Activated CD8-positive, alpha-beta memory T cell treated with anti-CD3 and anti-CD28 coated beads for 48 hours (primary cell): ENCODE data around the gene CARD6.
A peak's percentile ranks its signal among the peaks of the same experiment; 100 is the strongest.
"Not testable (repeated sequence)": the region's sequence is repeated elsewhere in the genome, so short reads cannot be mapped to it uniquely, and the experiment has no call there.

Experiments
- DNase-seq, 3 experiments: peaks; one replicate each; pipeline ENCODE4 v3.0.0-alpha.2; 2020; ENCODE audit warnings: low read depth in 2 of 3, low spot score in 2 of 3

The CARD6 gene, protein sequence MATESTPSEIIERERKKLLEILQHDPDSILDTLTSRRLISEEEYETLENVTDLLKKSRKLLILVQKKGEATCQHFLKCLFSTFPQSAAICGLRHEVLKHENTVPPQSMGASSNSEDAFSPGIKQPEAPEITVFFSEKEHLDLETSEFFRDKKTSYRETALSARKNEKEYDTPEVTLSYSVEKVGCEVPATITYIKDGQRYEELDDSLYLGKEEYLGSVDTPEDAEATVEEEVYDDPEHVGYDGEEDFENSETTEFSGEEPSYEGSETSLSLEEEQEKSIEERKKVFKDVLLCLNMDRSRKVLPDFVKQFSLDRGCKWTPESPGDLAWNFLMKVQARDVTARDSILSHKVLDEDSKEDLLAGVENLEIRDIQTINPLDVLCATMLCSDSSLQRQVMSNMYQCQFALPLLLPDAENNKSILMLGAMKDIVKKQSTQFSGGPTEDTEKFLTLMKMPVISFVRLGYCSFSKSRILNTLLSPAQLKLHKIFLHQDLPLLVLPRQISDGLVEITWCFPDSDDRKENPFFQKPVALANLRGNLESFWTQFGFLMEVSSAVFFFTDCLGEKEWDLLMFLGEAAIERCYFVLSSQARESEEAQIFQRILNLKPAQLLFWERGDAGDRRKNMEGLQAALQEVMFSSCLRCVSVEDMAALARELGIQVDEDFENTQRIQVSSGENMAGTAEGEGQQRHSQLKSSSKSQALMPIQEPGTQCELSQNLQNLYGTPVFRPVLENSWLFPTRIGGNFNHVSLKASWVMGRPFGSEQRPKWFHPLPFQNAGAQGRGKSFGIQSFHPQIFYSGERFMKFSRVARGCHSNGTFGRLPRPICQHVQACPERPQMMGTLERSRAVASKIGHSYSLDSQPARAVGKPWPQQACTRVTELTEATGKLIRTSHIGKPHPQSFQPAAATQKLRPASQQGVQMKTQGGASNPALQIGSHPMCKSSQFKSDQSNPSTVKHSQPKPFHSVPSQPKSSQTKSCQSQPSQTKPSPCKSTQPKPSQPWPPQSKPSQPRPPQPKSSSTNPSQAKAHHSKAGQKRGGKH

DNA sequence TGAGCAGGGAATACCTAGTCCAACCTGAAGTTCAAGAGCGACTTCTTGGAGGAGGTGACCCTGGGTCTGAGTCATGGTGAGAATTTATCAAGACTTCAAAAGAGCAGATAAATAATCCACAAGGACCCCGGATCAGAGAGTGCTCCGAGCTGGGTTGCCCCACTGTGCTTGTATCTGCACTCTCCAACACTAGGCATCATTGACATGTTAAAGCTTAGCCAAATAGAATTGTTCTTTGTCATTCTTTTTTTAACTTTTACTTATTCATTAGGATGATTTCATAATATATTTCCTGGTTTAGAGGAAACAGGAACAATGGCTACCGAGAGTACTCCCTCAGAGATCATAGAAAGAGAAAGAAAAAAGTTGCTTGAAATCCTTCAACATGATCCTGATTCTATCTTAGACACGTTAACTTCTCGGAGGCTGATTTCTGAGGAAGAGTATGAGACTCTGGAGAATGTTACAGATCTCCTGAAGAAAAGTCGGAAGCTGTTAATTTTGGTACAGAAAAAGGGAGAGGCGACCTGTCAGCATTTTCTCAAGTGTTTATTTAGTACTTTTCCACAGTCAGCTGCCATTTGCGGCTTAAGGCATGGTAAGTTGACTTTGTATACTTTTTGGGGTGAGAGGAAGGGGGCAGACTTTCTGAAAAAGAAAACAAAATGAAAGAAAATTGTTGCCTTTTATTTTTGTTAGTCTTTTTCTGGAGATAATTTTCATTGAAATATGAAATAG lies at the start of gene CARD6:
TSS of gene CARD6 (plus strand) at position 300 of the 738 bp plus-strand sequence. CDS start at position 316, 16 bp downstream.
- DNase-seq = no peak

DNA sequence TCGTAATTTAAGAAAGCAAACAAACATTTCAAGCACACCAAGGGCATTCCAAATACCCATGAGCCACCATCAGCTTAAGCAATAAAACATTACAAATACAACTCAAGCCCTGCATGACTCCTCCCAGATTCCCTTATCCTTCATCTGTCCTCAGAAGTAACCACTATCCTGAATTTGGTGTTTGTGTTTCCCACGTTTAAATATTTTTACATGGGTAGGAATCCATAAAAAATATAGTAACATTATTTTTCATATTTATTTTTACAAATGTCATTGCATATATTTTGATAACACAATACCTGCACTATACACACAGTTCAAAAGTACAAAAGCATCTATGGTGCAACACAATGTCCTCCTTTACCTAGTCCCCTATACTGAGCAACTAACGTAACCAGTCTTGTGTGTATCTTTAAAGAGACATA lies 49.4 kb upstream of the CARD6 start:
- DNase-seq = no peak

DNA sequence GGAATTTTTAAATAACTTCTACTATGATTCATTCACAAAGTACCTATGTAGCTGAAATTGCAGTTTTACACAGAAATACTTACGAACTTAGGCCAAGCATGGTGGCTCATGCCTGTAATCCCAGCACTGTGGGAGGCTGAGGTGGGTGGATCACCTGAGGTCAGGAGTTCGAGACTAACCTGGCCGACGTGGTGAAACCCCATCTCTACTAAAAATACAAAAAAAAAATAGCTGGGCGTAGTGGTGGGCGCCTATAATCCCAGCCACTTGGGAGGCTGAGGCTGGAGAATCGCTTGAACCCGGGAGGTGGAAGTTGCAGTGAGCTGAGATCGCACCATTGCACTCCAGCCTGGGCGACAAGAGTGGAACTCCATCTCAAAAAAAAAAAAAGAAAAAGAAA lies 48.5 kb upstream of the CARD6 start:
- not testable (repeated sequence) for DNase-seq

DNA sequence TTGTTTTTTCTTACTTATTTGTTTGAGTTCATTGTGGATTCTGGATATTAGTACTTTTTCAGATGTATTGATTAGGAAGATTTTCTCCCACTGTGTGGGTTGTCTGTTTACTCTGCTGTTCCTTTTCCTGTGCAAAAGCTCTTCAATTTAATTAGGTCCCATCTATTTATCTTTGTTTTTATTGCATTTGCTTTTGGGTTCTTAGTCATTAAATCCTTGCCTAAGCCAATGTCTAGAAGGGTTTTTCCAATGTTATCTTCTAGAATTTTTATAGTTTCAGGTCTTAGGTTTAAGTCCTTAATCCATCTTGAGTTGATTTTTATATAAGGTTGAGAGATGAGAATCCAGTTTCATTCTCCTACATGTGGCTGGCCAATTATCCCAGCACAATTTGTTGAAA lies 46.8 kb upstream of the CARD6 start:
- not testable (repeated sequence) for DNase-seq

DNA sequence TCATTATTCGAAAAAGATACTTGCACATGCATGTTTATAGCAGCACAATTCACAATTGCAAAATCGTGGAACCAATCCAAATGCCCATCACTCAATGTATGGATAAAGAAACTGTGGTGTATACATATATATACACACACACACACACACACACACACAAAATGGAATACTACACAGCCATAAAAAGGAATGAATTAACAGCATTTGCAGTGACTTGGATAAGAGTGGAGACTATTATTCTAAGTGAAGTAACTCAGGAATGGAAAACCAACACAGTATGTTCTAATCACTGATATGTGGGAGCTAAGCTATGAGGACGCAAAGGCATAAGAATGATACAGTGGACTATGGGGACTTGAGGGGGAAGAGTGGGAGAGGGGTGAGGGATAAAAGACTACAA lies 46.3 kb upstream of the CARD6 start:
- DNase-seq = not testable (repeated sequence)

DNA sequence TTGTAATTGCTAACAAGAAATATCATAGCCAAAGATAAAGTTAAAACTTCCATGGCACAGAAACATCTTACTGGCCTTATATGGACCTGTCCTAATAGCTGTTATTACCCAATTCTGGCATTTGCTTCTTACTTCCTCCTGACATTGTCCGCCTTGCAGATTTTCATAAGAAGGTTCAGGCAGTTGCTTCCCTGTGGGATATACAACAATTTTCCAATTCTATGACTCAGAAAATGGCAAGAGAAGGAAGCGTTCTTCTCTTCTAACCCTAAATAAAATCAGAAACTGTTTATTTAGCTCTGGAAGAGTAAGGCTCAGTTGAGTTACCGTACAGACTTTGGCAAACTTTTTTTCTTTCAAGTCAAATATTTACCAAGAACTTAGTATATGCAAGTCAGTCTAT lies 44.7 kb upstream of the CARD6 start:
- DNase-seq = no peak

DNA sequence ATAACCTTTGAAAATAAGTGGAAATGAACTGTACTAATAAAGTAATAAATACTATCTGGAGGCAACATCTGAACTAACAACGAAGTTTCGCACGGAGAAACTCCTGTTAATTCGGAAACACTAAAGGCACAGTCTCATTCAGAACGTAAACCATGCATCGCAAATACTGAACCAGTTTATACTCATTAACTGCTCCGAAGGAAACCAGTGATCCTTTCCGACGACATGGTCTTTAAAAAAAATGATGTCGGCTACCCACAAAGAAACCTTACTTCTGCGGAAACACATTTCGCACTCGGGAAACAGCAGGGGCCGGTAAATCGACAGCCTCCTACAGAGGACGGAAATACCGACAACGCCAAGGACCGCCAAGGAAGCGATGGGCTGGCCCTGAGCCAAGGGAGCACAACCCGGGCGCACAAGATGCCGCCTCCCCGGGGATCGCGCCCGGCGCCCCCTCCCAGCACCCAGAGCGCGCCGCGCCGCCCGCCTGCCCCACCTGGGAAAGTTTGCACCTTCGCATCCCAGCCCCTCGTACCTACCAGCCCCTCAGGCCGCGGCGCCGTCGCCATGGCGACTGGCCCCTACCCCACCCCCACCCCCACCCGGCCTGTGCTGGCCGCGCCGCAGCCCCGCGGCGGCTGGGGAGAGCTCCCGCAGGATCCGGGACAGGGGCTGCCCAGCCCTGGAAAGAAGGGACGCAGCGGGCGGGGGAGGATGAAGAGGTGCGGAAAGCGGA lies 43.7 kb upstream of the CARD6 start:
- peak; percentile 54 to 63 (median 59) for DNase-seq

DNA sequence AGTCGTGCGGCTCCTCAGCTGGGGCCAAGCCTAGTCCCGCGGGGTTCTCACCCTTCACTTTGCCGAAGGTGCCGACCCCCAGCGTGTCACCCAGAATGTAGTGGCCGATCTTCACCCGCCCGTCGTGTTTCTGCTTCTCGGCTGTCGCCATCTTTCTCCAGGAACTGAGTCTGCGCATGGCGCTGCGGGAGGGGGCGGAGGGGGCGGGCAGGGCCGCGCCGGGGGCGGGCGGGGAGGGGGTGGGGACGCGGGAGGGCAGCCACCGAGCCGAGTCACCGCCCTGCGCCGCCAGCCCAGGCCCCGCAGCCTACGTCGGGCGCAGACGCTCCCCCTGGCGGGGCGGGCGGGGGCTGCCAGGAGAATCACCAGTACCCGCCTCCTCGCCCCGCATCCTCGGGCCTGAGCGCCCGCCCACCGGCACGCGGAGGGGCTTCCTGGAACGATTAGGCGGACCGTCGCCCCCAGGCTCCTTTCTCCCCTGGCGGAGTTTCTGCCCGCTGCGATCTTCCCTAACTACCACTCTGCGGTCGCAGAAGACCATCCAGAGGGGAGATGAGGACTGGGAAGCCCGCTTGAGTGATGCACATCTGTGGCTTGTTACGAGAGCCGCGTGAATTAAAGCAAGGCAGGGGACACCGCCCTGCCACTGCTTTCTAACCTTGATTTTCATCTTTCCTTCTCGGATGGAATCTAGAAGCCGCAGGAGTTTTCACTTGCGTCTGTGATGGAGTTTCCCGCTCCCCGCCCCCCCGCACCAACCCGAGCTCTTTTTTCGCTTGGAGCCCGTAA lies 43.0 kb upstream of the CARD6 start, which contains the start of gene PRKAA1:
TSS of gene PRKAA1 (minus strand) at position 363 of the 789 bp plus-strand sequence. CDS start at position 178, 185 bp downstream.
- DNase-seq = peak; percentile 59 to 83 (median 71)

DNA sequence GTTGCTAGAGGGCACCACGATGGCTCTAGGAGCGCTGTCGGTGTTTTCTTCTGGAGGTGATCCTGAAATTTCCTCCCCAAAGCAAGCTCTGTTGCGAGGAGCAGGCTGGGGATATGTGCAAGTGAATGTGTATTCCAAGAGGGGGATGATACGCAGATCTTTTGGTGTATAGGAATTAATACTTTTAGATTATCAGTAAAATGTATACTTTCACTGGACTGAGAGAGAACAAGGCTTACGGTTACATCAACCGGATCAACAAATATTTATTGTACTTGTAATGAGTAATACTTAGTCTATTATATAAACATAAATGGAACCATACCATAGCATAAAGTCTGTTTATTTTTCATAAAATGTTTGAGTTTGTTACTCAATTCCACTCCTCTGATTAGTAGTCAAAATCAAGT lies 42.4 kb upstream of the CARD6 start:
- no peak for DNase-seq

DNA sequence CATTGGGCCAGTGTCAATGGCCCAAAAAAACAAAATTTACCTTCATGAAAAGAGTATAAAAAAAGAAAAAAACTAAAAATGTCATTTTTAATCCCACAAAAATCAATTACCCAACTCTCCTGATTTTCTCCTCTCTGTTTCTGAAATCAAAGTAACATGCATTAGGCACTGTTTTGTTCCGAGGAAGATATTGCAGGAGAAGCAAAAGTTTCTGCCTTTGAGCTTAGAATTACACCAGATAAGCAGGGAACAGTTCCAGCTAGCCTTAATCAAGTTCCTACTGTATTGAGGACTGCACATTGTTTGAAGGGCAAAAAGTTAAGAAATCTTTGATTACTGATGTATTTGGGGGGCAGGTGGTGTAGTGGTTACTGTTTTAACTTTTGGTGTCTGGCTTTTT lies 41.9 kb upstream of the CARD6 start:
- no peak for DNase-seq

DNA sequence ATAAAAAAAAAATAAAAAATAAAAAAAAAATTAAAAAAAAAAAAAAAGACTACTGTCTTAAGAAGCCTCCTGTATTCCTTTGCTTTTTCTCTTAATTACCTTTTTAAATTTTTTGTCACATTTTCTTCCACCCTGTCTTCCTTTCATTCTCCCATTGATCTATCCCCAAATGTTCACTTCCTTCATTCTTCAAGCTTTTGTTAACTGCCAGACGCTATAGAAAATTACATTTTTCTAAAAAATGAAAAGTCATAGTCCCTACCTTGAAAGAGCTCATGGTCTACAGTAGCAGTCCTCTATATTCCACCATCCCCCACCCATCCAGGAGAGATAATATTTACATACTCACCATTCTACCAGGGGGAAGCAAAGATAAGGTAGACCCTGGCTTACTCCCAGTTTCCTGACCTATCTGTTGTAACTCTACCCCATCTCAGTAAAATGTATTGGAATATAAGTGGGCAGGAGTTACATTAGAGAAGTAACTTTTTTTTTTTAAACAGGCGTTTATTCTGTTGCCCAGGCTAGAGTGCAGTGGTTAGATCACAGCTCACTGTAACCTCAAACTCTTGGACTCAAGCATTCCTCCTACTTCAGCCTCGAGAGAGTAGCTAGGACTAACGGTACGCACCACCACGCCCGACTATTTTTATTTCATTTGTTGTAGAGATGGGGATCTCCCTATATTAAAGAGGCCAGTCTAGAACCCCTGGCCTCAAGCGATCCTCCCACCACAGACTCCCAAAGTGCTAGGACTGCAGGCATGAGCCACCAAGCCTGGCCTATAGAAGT lies 39.2 kb upstream of the CARD6 start:
- DNase-seq = no peak

DNA sequence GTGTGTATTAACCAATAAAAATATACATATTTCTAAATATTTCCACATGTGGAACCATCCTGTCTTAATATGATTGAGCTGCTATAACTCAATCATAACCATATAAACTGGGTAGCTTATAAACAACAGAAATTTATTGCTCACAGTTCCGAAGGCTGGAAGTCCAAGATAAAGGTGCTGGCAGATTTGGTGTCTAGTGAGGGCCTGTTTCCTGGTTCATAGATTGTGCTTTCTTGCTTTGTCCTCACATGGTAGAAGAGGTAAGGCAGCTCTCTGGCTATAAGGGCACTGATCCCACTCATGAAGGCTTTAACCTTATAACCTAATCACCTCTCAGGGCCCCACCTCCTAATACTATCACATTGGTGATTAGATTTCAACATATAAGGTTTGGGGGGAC lies 29.0 kb upstream of the CARD6 start:
- no peak for DNase-seq

DNA sequence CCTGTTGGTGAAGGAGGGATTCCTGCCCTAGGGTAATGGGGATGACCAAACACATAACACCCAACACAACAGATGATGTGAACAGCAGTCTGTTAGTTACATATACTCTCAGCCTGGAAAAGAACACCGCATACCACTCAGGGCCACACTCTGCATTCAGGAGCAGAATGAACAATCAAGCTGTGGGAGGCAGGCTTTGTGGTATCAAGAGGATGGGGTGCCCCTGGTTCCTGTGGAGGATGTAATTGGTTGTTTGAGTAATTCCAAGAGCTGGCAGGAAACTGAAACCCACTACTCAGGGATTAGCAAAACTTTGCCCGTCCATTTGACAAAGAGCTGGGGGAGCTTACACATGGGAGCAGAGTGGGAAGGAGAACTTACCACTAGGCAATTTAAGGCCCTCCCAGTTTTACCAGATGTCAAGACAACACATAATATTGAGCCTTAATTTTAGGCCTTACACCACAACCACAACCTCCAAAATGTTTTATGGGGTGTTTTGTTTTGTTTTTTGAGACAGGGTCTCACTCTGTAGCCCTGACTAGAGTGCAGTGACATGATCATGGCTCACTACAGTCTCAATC lies 27.4 kb upstream of the CARD6 start:
- no peak for DNase-seq

DNA sequence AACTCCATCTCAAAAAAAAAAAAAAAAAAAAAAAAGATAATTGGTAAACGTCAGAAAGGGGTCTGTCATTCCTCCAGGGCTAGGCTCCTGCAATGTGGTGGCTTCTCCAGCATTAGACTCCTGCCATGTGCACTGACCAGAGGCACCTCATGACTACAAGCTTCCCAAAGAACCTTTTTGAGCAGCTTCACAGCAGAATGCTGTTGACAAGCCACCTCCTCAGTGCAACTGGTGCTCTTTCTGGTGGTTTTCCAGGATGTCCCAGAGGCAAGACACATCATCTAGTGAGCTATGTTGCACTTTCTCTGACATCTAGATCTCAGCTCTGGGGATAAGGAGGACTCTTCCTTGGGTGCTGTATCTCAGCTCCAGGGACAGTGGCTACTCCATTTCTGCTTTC lies 17.7 kb upstream of the CARD6 start:
- no peak for DNase-seq

DNA sequence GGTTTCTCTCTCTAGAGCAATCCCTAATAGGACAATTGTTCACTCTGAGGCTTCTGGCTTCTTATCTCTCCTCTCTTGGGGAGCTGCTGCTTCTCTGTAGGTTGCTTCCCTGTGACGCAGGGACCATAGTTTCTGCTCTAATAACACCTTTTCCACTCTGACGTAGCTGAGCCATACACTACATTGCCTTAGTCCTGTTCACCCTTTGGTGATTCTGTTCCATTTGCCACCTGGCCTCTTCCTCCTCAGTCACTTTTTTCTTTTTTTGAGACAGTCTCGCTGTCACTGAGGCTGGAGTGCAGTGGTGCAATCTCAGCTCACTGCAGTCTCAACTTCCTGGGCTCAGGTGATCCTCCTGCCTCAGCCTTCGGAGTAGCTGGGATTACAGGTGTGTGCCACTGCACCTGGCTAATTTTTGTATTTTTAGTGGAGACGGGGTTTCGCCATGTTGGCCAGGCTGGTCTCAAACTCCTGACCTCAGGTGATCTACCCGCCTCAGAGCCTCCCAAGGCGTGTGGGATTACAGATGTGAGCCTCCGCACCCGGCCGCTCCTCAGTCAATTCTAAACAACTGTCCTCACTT lies 15.6 kb upstream of the CARD6 start:
- not testable (repeated sequence) for DNase-seq

DNA sequence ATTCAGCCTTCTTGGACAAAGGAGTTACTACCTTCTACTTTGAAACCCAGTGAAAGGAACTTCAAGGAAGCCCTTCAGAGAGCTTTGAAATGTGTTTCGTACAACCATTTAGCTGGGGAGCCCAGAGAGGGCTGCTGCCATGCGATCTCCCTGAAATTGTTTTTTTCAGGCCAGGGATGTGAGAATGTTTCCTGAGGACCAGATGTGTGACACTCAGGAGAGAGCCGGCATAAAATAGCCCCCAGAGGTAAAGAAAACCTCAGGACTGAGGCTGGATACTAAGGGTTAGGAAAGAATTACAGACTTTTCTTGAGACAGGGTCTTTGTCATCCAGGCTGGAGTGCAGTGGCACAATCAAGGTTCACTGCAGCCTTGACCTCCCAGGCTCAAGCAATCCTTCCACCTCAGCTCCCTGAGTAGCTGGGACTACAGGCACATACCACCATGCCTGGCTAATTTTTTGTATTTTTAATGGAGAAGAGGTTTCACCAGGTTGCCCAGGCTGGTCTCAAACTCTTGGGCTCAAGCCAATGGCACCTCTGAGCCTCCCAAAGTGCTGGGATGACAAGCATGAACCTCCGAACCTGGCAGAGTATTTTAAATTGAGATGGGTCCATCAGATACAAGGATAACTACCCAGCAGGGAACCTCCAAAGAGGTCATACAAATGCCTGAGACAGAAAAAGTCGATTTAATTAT lies 14.5 kb upstream of the CARD6 start:
- DNase-seq = no peak
